Measurements from ENCODE around the gene FOXC1. TPM values are rescaled to one million over a fixed set of nuclear protein-coding genes. Genes with fewer than 3 reads are reported as not detected.

Gene FOXC1
- total and polyA plus RNA-seq, 9 of the 15 experiments (the other 6 are each of a cell fraction or from before 2014, with no cell fraction given) = not detected

- WGBS (ENCODE audit: insufficient coverage, low coverage, missing lambda C conversion rate) = 13% methylated on average over 80 of the region's 85 CpGs
- H3K36me3 ChIP-seq (ENCODE audit: control insufficient read depth, insufficient read depth, low read length) = no peaks in the 10 kb centered on the region
- H3K4me3 ChIP-seq = no peak overlapping the region
- ChIA-PET CTCF (ENCODE audit: low intra/inter-chr PET ratio) (interaction anchor here (0.6 to 1.7 kb wide), 7 partner anchors 500 to 1089 kb away, joined by 3 to 11 read pairs (median 4); no protein-coding TSS in a partner anchor), POLR2A (no interaction called here)
- H2AFZ ChIP-seq (ENCODE audit: low read depth, low read length) = no peak overlapping the region
- in situ Hi-C loops (cut with MboI) = loop anchor here (10.0 kb wide), 2 partner anchors 580 to 850 kb away; no protein-coding TSS in a partner anchor
- no peaks in the 10 kb centered on the region for H3K9me1 ChIP-seq (ENCODE audit: control insufficient read depth, insufficient read depth, low read length)
- H3K4me2 ChIP-seq (ENCODE audit: insufficient read depth, low read length) = no peak overlapping the region
- H3K9me3 ChIP-seq (replicated peaks; ENCODE audit: control insufficient read depth, insufficient read depth, low read depth, low read length) = no peaks in the 10 kb centered on the region
- peaks cover 22% of the 10 kb centered on the region for H4K20me1 ChIP-seq (replicated peaks; ENCODE audit: control insufficient read depth, insufficient read depth, low read length)
- BruUV-seq (replicated peaks) = no TSS peak
- FAIRE-seq = no peak
- intact Hi-C loops (cut with micrococcal nuclease) = loop anchor here (1.0 to 2.0 kb wide), 3 partner anchors 500 to 750 kb away; no protein-coding TSS in a partner anchor
- peaks cover 68 to 82% of the 10 kb centered on the region in 2 experiments for H3K27me3 ChIP-seq (ENCODE audit: control insufficient read depth in 2 of 2, insufficient read depth in 2 of 2, low read length in 2 of 2)
- peak; percentile 99 for ATAC-seq
- no peak overlapping the region for H3K9ac ChIP-seq (ENCODE audit: insufficient read depth in 1 of 2, low read depth in 2 of 2, low read length in 2 of 2)
- peak; percentile 72 to 88 (median 86) for DNase-seq (ENCODE audit: extremely low read depth in 1 of 4, low spot score in 3 of 4)
- peaks cover 0 to 18% of the 10 kb centered on the region in 2 experiments; a peak in 1 of 5 replicates for H3K4me1 ChIP-seq (replicated peaks in 1 of 2; ENCODE audit: control insufficient read depth in 2 of 2, insufficient read depth in 2 of 2, low read length in 2 of 2)
- H3K79me2 ChIP-seq (ENCODE audit: control insufficient read depth, insufficient read depth, low read length) = no peaks in the 10 kb centered on the region
- no peak overlapping the region for H3K27ac ChIP-seq (ENCODE audit: extremely low read depth, low read depth, low read length)
- TF ChIP-seq RAD21 (CRISPR knock-in tag; conservative IDR thresholded peaks at IDR 0.05 in 1 of 2, IDR thresholded peaks at IDR 0.05 in 1 of 2) (peak; percentile 99), CHD4 (IDR thresholded peaks at IDR 0.05; ENCODE audit: insufficient read depth, insufficient replicate concordance, low read depth, low read length, poor library complexity, severe bottlenecking) (no peak), STAT5B (CRISPR knock-in tag; IDR thresholded peaks at IDR 0.05) (no peak), SRF (CRISPR knock-in tag; IDR thresholded peaks at IDR 0.05) (no peak), ZNF175 (CRISPR knock-in tag; IDR thresholded peaks at IDR 0.05; ENCODE audit: low read depth) (no peak), CEBPZ (IDR thresholded peaks at IDR 0.05; ENCODE audit: borderline replicate concordance, low read depth, low read length) (no peak), TSC22D4 (tag; IDR thresholded peaks at IDR 0.05) (no peak), CREB3L1 (IDR thresholded peaks at IDR 0.05; ENCODE audit: borderline replicate concordance, low read depth) (no peak), ZNF224 (CRISPR knock-in tag; IDR thresholded peaks at IDR 0.05) (no peak), IRF2 (CRISPR knock-in tag; IDR thresholded peaks at IDR 0.05) (no peak), ZNF174 (CRISPR knock-in tag; IDR thresholded peaks at IDR 0.05) (no peak), UBTF (IDR thresholded peaks at IDR 0.05; ENCODE audit: borderline replicate concordance in 1 of 2, low read depth in 2 of 2, low read length in 2 of 2) (peak; percentile 30 to 74; a peak in 1 of 4 replicates)
Measured at GRCh38 chr6:1604158-1605003, 5.3 kb upstream of the FOXC1 start.

Measured in K562 (cell line).